H1 (cell line): ENCODE results near the gene ADM5. TPM values are rescaled to one million over a fixed set of nuclear protein-coding genes. Genes with fewer than 3 reads are reported as not detected.

Source experiments
- ASH2L ChIP-seq: fragments of 200-600, 300-600 bp; sonication (generic); IDR thresholded peaks from one replicate; pipeline ENCODE4 v1.7.1; 2017; ENCODE audit warnings: low read length
- TAF1 ChIP-seq: IDR thresholded peaks from 2 replicates; pipeline ENCODE4 v1.6.1; 2011; ENCODE audit warnings: mild to moderate bottlenecking, low read depth, low read length
- polyA plus RNA-seq, 7 experiments: library from polyadenylated mRNA; depleted of rRNA in 3 of 7; stranded (reverse) in 5 of 7; unstranded in 2 of 7; fragments of >200 nt in 5 of 7; fragments of 200-250 nt in 2 of 7; gene quantifications; 1 replicate in 5 of 7; 2 replicates in 1 of 7; 4 replicates in 1 of 7; pipeline versions ENCODE4 v1.2.1 to v1.2.3, GENCODE V29; 2011 to 2013; ENCODE audit warnings: missing spikeins in 2 of 7, mixed read lengths in 2 of 7
- total RNA-seq: library from RNA; stranded (reverse); fragmentation: NEBNext Ultra II Directional; extraction: Animal tissue kit (Norgen Biotek cat#: 25700); gene quantifications from 2 replicates; pipeline ENCODE4 v1.2.1, GENCODE V29; 2021

Gene ADM5
- total and polyA plus RNA-seq, 2 of the 8 experiments (the other 6 are each of a cell fraction or from before 2014, with no cell fraction given): 2.5 to 2.6 TPM

GRCh38 chr19:49642492-49643035 is 46.8 kb upstream of the ADM5 start (continued):
- TF ChIP-seq ASH2L (no peak), TAF1 (0 out of 2 replicates have a peak, but pooled peaks have one; percentile 1)
